Superior temporal gyrus (tissue), 1 donor: ENCODE measurements around the gene LMO3.
"Not testable (repeated sequence)": the region's sequence is repeated elsewhere in the genome, so short reads cannot be mapped to it uniquely, and the experiment has no call there.

Source experiments
- DNase-seq: peaks from one replicate; pipeline ENCODE4 v3.0.0-alpha.2; 2016; ENCODE audit errors: extremely low spot score

The LMO3 gene

DNA sequence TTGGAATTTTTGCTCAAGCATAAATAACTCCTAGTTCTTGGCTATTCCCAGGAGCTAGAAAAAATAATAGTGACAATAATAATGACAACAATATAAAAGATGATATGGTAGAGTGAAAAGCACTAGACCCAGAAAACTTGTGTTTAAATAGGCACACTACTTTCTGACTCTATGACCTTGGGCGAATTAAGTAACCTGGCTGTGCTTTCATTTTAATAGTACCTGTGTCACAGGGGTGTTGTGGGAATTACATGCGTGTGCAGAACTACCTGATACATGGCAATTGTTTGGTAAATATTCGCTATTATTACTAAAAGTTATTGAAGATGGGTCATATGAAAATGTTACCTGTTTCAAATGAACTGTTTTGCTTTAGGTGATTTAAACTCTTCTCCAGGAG, 60.1 kb downstream of the LMO3 start:
- no peak for DNase-seq

DNA sequence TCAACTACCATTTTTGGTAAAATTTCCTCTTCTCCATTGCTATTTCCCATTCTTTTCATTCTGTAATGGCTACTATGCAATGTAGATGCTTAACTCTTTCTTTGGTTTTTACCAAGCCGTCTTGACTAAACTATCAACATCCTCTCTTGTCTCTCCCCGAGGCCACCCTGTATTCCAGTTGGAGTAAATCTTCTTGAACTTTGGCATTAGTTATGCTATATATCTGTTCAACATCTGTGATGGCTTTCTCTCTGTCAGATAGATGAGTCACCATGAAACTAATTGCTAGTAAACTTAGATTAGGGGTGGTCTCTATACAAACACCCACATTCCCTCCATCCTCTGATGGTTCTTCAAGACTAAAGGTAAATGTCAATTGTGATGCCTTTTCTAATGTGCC, 63.4 kb downstream of the LMO3 start:
- no peak for DNase-seq

DNA sequence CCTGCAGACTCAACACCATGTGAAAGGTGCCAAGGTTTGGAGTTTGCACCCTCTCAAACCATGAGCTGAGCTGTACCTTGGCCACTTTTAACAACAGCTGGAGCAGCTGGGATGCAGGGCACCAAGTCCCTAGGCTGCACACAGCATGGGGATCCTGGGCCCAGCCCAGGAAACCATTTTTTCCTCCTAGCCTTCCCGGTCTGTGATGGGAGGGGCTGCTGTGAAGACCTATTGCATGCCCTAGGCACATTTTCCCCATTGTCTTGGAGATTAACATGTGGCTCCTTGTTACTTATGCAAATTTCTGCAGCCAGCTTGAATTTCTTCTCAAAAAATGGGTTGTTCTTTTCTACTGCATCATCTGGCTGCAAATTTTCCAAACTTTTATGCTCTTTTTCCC, 68.3 kb downstream of the LMO3 start:
- not testable (repeated sequence) for DNase-seq

DNA sequence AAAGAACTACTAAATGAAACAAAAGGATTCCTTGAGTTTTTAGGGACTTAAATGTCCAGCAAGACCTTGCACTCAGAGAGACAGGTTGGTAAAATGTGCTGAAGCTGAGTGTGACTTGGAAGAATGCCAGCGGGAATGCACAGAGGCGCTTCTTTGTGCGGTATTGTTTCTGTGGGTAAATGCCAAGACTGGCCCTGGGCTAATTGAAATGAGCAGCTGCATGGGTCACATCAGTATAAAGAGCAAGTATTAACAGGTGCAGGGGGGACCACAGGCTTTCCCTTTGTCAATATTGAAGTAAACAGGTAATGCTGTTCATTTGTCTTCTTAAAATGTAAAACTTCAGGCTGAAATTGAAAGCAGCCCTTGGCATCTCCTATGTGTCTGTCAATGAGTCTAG, 74.3 kb downstream of the LMO3 start:
- no peak for DNase-seq

DNA sequence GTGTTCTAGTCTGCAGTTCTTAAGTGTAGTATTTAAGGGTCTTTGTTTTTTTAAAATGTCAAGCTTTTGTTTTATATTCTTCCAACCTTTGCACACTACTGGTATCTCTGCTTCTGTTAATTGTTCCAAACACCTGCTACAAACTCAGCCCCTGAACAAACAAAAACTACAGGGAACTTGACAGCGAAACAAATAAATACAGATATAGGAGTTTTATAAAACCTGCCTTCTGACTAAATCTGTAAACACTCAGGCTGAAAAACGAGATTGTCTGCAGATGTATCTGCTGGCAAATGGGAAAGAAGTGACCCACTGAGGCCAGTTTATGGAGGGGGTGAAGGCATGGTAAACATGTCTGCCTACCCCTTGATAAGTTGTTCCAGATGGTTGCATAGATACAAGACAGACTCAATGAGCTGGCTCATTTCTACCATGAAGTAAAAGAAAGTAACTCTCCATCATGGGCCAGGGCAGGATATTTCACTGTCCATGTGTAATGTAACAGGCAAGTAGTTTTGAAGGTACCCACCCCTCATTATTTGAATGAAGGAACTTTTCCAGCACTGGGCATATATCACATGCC, 75.6 kb downstream of the LMO3 start:
- DNase-seq: no peak

DNA sequence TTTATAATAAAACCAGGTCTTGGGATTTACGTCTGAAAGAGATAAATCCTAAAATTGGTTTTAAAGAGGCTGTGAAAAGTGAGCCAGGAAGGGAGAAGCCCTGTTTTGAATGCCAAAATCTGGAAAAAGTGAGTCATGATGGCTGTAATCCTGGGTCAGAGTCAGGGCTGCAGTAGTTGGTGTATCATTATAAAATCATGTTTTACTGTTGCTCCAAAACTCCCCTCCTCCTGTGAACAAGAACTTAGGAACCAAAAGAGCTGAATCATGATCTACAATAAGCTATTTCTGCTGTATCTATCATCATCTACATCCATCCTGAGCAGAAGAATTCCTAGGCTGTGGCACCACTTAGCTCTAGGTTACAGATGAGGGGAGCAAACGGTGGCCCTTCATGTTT, 79.3 kb downstream of the LMO3 start:
- no peak for DNase-seq

DNA sequence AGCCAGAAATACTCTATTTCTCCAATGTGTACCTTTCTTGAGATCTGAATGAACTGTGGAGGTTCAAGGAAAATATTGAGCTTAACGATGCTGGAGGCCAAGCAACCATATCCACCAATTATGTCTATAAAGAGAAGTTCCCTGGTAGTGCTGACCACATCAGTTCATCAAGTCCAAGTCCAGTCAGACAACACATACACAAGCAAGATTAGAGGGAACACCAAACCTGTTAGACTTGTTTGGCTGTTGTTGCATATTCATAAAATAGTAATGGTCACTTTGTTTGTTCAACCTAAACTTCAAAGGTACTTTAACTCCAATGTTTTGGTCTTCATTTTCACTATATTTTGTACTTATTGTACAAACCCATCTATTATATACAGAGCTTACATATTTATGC, 81.6 kb downstream of the LMO3 start:
- no peak for DNase-seq

DNA sequence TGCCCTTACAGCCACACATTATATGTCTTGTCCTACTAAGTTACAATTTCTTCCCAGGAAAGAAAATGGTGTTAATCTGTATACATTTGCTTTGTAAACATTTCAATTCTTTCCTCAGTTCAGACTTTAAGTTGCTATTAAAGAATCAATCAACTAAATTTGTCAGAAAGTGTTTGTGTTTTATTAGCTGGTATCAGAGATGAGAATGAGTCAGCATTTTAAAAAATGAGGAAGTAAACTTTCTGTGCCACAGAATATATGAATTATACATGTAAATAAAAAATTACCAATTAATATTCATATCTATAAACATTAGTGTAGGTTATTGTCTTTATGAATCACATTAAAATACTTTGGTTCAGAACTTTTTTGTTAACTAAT, 82.0 kb downstream of the LMO3 start:
- DNase-seq: no peak

DNA sequence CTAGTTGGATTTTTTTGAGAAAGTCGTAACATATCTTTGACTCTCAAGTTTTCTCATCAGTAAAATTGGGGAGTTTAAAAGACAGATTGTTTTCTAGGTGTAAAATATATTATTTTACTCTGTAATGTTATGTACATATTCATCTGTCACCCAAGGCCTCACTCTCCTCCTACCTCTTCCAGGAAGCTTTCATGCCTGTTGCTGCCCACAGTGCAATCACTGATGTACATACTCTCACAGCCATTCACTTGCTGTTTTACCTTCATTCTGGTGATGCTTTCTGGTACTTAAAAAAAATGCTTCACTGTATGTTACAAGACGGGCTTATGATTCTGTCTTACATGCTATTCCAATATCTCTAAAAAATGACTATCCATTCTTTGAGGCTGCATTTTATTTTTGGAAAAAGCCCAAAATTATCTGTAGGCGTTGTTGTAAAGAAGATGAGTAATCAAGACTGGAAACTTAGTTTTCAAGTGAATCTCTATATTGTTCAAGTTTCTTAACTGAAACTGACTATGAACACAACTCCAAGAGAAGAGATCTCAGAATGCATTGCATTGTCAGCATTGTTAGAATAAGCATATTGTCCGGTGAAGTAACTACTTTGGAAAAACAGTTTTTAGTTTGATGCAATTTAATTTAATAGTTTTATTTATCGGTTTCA, 82.5 kb downstream of the LMO3 start:
- peak; percentile 46 for DNase-seq

DNA sequence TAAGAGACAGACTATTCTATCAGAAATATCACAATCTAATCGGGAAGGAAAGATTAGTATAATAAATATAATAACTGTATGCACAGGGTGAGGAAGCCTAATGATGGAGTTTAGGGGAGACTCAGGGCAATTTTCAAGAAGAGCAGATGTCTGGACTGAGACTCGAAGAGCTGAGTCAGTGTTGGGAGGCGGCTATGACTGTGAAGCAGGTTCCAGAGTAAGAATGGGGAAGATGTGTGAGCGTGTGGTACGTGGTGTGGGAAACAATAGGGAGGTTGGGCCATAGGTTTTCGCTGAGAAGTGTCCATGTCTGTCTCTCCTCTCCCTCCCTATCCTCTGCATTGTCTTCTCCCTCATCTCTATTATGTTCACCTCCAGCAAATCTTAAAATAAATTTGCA, 85.6 kb downstream of the LMO3 start:
- no peak for DNase-seq

DNA sequence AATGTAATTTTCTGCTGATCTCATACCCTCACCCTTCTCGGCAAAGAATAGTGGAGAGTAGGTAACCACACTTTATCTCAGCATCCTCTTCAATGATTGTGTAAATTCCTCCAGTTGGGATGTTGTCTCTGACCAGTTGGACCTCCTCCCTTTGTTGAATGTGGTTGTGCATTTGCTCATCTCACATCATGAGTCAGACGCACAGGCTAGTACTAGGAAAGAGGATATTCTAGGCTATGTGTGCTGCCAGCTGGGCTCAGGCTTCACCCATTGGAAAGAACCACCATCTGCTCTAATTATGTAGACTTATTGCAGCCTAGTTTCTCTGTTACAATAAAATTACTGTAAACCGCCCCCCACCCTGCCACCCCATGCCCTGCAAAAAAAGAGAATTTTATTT, 90.3 kb downstream of the LMO3 start:
- no peak for DNase-seq

DNA sequence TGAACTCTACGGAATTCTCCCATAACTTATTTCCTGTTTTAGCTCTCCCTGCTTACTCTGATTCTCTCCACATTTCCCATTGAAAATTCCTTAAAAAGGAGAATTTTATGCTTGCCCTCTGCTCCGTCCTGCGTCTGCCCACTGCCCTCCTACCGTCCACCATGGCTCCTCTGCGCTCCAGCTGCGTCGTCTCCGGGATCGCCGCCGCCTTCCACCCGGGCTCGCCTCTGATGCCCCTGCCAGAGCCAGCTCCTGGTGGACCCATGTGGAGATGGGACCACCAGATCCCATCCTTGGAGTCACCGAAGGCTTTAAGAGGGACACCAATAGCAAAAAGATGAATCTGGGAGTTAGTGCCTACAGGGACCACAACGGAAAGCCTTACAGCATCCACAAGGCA, 92.7 kb downstream of the LMO3 start:
- DNase-seq: no peak

DNA sequence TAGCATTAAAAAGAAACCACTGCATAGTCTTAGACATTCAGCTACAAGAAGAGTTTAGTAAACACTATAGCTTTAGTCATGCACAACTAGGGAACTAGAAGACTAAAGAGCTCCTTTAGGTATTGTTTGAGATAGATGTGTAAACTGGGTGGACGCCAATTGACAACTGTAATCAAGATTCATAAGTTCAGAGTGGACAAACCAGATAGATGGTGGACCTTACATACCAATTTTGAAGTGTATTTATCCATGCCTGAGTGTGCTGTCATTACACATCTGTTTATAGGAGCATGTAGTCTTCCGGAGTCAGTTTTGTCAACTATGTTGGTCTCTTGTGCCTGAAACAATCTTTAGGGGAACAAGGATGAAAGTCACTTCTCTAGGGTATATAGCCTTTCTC, 96.6 kb downstream of the LMO3 start:
- no peak for DNase-seq

DNA sequence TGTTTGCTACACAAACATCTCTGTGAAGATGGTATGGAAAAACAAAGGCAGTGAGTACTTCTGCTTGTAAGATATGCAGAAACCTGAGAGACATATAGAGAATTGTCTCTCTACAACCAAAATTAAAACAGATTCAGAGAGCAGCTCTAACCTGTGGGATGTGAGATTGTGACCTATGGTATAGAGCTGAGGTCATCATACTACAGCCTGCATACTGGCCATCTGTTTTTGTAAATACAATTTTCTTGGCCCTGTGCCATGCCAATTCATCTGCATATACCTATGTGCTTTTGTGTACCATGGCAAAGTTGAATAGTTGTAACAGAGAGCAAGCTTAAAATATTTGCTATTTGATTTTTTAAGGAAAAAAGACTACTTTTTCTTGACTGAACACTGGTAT, 99.6 kb downstream of the LMO3 start:
- DNase-seq: no peak

DNA sequence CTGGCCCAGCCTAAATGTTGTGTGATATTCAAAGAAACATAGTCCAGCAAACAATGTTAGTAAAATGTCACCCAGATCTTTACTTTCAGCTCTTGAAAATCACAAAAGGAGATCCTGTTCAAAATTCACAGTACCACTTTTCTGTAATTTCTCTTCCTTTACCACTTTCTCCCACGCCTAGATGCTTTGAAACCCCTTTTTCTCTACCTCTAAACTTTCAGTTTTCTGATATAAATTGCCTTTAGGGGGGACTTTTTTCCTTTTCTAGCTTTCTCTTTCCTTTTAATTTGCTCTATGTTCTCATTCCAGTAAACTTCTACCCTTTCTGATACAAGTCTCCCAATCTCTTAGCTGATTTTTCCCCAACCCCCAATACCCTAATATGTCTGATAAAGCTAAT, 101.8 kb downstream of the LMO3 start:
- DNase-seq: no peak

DNA sequence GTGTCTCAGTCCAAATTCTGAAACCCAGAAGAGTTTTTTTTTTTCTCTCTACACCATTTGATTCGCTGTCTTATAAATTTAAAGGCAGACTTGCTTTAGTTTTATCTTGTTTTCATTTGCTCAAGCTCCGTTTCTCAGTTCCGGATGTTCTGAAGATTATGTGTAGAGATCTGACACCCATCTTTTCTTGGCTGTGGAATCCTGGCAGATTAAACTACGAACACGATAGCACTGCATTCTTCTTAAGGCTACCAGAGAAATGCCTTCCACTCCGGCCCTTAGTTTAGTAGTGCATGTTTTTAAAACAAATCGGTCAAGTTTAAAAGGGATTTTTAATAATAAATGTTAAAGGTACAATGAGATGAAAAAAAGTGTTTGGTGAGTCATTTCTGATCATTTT, 106.4 kb downstream of the LMO3 start:
- DNase-seq: no peak
